Glomerular visceral epithelial cell (primary cell): ENCODE results near the gene TXN.
"Not testable (repeated sequence)": the region's sequence is repeated elsewhere in the genome, so short reads cannot be mapped to it uniquely, and the experiment has no call there.

ENCODE experiments used
- DNase-seq: peaks from one replicate; pipeline ENCODE4 v3.0.0-alpha.2; 2016; ENCODE audit errors: extremely low spot score

TXN gene

GRCh38 chr9:110208031-110208430, 48.3 kb downstream of the TXN start, which contains the start of gene C9orf152:
TSS of gene C9orf152 (minus strand) at chr9:110208159. CDS start at chr9:110207579, 580 bp downstream.
- DNase-seq, result no peak

DNA sequence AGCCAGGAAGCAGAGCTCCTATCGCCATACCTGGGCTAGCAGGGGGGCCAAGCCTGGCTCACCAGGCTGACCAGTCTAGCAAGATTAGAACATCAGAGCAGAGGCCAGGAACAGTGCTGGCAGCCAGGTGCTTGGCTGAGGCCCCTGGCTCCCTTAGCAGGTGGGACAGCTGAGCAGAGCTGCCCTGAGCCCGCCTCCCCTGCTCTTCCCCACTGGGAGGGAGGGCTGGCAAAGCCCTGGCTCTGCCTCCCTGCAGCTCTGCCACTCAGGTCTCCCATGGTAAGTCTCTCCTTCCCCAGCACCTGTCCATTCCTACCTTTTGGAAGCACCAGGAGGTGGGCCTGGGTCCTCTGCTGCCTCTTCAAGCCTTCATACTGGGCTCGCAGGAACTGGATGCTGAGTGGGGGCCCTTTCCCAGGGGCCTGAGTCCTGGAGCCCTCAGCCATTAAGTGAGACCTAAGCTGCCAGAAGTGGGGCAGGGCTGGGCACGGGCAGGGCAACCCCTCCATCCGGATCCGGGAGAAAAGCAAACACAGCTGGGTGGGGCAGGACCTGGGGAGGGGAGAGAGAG, 49.2 kb downstream of the TXN start:
- no peak for DNase-seq

GRCh38 chr9:110206389-110206788, 49.9 kb downstream of the TXN start:
- no peak for DNase-seq

DNA sequence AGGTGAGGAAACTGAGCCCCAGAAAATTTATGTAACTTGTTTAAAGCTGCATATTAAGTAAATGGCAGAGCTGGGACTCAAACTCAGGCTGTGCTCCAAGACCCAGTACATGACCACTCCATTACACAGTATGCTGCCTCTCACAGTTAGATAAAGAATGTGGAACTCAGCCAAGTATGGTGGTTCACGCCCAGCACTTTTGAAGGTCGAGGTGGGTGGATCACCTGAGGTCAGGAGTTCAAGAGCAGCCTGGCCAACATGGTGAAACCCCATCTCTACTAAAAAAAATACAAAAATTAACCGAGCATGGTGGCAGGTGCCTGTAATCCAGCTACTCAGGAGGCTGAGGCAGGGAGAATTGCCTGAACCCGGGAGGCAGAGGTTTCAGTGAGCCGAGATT, 50.7 kb downstream of the TXN start:
- not testable (repeated sequence) for DNase-seq

DNA sequence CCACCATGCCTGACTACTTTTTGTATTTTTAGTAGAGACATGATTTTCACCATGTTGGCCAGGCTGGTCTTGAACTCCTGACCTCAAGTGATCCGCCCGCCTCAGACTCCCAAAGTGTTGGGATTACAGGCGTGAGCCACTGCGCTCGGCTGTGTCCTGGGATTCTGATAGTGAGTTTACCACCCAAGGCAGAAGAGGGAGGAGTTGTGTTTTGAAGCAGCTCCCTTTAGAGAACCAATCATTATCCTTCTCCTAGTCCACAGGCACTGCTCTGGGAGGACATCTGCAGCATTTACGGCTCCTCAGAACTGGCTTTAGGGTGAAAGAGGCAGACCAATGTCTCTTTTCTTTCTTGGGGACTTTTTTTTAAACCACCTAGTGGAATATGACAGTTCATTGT, 54.1 kb downstream of the TXN start:
- DNase-seq, result no peak

GRCh38 chr9:110199643-110200042, 56.7 kb downstream of the TXN start:
- DNase-seq, result no peak

DNA sequence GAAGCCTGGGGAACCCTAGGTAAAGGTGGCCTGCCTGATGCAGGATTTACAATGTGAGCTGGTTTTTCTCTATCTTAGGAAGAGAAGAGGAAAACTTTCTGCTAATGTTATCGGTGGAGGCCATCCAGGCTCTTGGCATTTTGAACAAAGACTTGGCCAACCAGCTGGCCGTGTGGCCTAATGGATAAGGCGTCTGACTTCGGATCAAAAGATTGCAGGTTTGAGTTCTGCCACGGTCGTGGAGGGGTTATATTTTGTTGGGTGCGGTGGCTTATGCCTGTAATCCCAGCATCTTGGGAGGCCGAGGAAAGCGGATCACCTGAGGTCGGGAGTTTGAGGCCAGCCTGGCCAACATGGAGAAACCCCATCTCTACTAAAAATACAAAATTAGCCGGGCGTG, 58.0 kb downstream of the TXN start:
- no peak for DNase-seq

- no peak for DNase-seq
These were observed 58.7 kb downstream of the TXN start for GRCh38 chr9:110197330-110198187.

GRCh38 chr9:110196084-110196499, 60.2 kb downstream of the TXN start:
- DNase-seq, result not testable (repeated sequence)
